Stimulated activated CD4-positive, alpha-beta T cell treated with anti-CD3 and anti-CD28 coated beads, Interleukin-1b, Interleukin-23, amount 100 ng/mL, for 24 hours (primary cell): ENCODE results near the gene TRIP12.
"Not testable (repeated sequence)": the region's sequence is repeated elsewhere in the genome, so short reads cannot be mapped to it uniquely, and the experiment has no call there.

Experiments used
- DNase-seq, 4 experiments: peaks; one replicate each; pipeline ENCODE4 v3.0.0-alpha.2; 2020; ENCODE audit warnings: low read depth in 4 of 4, low spot score in 1 of 4

The TRIP12 gene

GRCh38 chr2:229725716-229726574 is 195.9 kb downstream of the TRIP12 start:
- no peak for DNase-seq

- DNase-seq, result not testable (repeated sequence)
Measured at GRCh38 chr2:229723192-229723591, 198.6 kb downstream of the TRIP12 start.

GRCh38 chr2:229719926-229720647 is 201.7 kb downstream of the TRIP12 start:
- no peak for DNase-seq

GRCh38 chr2:229718057-229718456 is 203.8 kb downstream of the TRIP12 start:
- DNase-seq, result no peak

GRCh38 chr2:229715895-229716507 is 205.8 kb downstream of the TRIP12 start:
- no peak for DNase-seq

- DNase-seq, result peak in 2 of 4 experiments; percentile 10 to 17
Measured at GRCh38 chr2:229714736-229715541, 206.9 kb downstream of the TRIP12 start.

- peak in 2 of 4 experiments; percentile 34 to 47 for DNase-seq
Measured at GRCh38 chr2:229714080-229714735, 207.6 kb downstream of the TRIP12 start, which contains the start of gene DNER. Gene DNER, minus strand, starts transcription at chr2:229714555. Its CDS starts 132 bp downstream, at chr2:229714423.
